SJSA1 (cell line): ENCODE data around the gene ZNF32. TPM values are rescaled to one million over a fixed set of nuclear protein-coding genes. Genes with fewer than 3 reads are reported as not detected.

ENCODE experiments used
- DNase-seq, 2 experiments: peaks; one replicate each; pipeline ENCODE4 v3.0.0-alpha.2; 2015 to 2020; ENCODE audit warnings: low spot score in 2 of 2, low read depth in 1 of 2
- H3K27ac ChIP-seq: fragments of 250-450 bp; sonication (Bioruptor Pico); 2 replicates; pipeline ENCODE4 v1.5.1; 2020; ENCODE audit warnings: mild to moderate bottlenecking, moderate library complexity
- H3K27me3 ChIP-seq: fragments of 250-450 bp; sonication (Bioruptor Pico); replicated peaks from 2 replicates; pipeline ENCODE4 v1.5.1; 2020; ENCODE audit warnings: mild to moderate bottlenecking, moderate library complexity
- H3K36me3 ChIP-seq: fragments of 250-450 bp; sonication (Bioruptor Pico); 2 replicates; pipeline ENCODE4 v1.5.1; 2020; ENCODE audit warnings: mild to moderate bottlenecking
- H3K4me1 ChIP-seq: fragments of 250-450 bp; sonication (Bioruptor Pico); replicated peaks from 2 replicates; pipeline ENCODE4 v1.6.1; 2021; ENCODE audit warnings: mild to moderate bottlenecking
- H3K4me3 ChIP-seq: fragments of 250-450 bp; sonication (Bioruptor Pico); 2 replicates; pipeline ENCODE4 v1.5.1; 2020; ENCODE audit warnings: mild to moderate bottlenecking
- H3K9me3 ChIP-seq: fragments of 250-450 bp; sonication (Bioruptor Pico); replicated peaks from 2 replicates; pipeline ENCODE4 v1.5.1; 2020; ENCODE audit warnings: mild to moderate bottlenecking
- total RNA-seq: library from RNA; depleted of rRNA; stranded (reverse); fragments of >200 nt; shearing (Covaris generic); gene quantifications from 2 replicates; pipeline ENCODE4 v1.2.3, GENCODE V29; 2014; rRNA removed

ZNF32 gene
- total RNA-seq, 1 experiment from 2014 or later = 29.8 TPM

- H3K27me3 ChIP-seq = no peaks in the 10 kb centered on the region
- H3K4me3 ChIP-seq = no peak overlapping the region
- H3K36me3 ChIP-seq = no peaks in the 10 kb centered on the region
- H3K9me3 ChIP-seq = no peaks in the 10 kb centered on the region
- no peak for DNase-seq
- H3K27ac ChIP-seq = no peak overlapping the region
- no peaks in the 10 kb centered on the region for H3K4me1 ChIP-seq
Measured at GRCh38 chr10:43599333-43599732, 49.3 kb downstream of the ZNF32 start.

DNA sequence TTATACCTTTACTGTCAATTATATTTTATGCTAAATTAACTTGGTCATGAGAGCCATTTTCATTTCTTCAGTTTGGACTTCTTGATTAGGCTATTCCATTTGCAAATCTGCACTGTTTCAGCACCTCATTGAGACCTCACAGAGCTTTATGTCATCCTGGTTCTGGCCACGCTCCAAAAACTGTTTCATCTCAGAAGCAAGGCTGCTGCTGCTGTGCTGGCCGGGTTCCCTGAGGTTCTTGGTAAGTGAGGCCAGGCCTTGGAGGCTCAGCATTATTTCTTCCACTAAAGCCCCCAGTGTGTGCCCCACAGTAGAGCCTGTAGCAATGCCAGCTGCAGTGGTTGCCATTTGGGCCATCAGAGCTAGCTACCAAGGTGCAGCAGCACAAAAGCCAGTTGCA lies 50.2 kb downstream of the ZNF32 start:
- no peak overlapping the region for H3K27ac ChIP-seq
- H3K4me1 ChIP-seq = no peaks in the 10 kb centered on the region
- H3K9me3 ChIP-seq = no peaks in the 10 kb centered on the region
- DNase-seq = no peak
- no peaks in the 10 kb centered on the region for H3K36me3 ChIP-seq
- no peak overlapping the region for H3K4me3 ChIP-seq
- no peaks in the 10 kb centered on the region for H3K27me3 ChIP-seq

GRCh38 chr10:43596546-43596945 lies 52.1 kb downstream of the ZNF32 start:
- no peak for DNase-seq
- no peaks in the 10 kb centered on the region for H3K36me3 ChIP-seq

DNA sequence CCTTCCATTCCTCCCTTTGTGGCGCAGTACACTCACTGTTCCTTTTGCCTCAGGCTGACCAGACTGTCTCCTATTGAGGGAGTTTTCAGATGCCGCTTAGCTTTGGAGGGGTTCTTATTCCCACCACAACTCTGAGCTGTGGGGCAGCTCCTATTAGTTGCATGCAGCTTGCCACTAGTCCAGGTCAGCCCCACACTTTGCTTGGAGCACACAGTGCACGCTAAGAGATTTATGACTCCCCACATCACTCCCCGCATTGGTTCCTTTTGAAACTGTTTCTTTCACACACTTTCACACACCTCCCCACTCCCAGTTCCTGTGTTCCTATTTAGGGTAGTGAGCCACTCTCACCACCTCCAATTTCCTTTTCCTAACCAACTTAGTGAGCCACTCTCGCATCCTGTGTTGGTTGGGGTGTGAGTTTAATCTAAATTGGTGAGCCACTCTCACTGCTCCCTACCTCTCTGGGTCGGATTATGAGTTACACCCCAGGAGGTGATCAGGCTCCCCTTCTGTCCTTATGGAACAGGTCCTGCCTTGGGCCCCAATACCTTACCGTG lies 52.9 kb downstream of the ZNF32 start:
- Histone ChIP-seq H3K36me3 (no peaks in the 10 kb centered on the region), H3K27me3 (no peaks in the 10 kb centered on the region), H3K27ac (no peak overlapping the region), H3K4me1 (no peaks in the 10 kb centered on the region), H3K9me3 (peaks cover 4% of the 10 kb centered on the region; the same call in 1 of the 2 replicates), H3K4me3 (no peak overlapping the region)
- DNase-seq = no peak

More at GRCh38 chr10:43596546-43596945, 52.1 kb downstream of the ZNF32 start:
- Histone ChIP-seq H3K4me1 (no peaks in the 10 kb centered on the region), H3K27ac (no peak overlapping the region), H3K9me3 (peaks cover 4% of the 10 kb centered on the region; the same call in 1 of the 2 replicates), H3K4me3 (no peak overlapping the region), H3K27me3 (no peaks in the 10 kb centered on the region)

DNA sequence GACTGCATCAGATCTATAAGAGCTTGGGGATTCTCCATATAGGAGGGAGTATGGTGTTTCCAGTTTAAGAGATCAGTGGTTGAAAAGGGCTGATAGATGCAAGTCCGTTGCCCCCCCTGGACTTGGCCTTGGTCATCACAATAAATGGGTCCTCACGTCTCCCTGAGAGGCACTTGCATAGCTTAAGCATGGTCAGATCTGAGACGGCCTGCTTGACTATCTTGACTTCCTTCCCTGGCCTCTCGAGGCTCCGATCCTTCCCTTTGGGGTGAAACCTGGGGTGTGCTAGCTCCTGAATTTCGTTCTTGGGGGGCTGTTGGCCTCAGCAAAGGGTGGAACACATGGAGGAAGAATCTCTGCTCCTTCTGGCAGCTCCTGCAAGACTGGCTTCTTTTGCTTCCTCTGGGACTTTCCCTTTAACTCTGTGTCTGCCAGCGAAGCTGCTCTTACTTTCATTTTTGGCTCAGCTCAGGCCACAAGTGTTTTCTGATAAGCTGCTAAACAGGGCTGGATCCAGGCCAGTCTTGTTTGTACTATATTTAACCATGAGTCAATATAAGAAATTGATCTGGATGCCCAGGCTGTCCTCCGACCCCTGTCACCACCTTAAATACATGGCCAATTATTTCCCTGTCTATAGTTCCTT lies 53.6 kb downstream of the ZNF32 start:
- no peak overlapping the region for H3K4me3 ChIP-seq

More for the DNA sequence above, 53.6 kb downstream of the ZNF32 start:
- Histone ChIP-seq H3K27ac (no peak overlapping the region), H3K9me3 (peaks cover 4% of the 10 kb centered on the region; the same call in 1 of the 2 replicates), H3K4me1 (no peaks in the 10 kb centered on the region), H3K36me3 (no peaks in the 10 kb centered on the region), H3K27me3 (no peaks in the 10 kb centered on the region)
- DNase-seq = peak in 1 of 2 experiments; percentile 11

Other genes with a start within 250 kb of the ZNF32 start
- 156 and 237 TPM in 2 replicates for gene HNRNPF, start 239.7 kb downstream of the ZNF32 start, total RNA-seq
- gene ZNF487, start 211.8 kb downstream of the ZNF32 start, total RNA-seq = 2.4 and 3.9 TPM in 2 replicates
- 1.7 and 2.5 TPM in 2 replicates for gene ZNF239, start 74.3 kb downstream of the ZNF32 start, total RNA-seq
- 1.8 and 3.3 TPM in 2 replicates for gene ZNF485, start 42.4 kb downstream of the ZNF32 start, total RNA-seq